Measurements from ENCODE around the gene PLCH1.
"Not testable (repeated sequence)": the region's sequence is repeated elsewhere in the genome, so short reads cannot be mapped to it uniquely, and the experiment has no call there.

Gene PLCH1

GRCh38 chr3:155635056-155635455 is 109.8 kb downstream of the PLCH1 start:
- no peaks in the 10 kb centered on the region for H3K36me3 ChIP-seq (ENCODE audit: control insufficient read depth in 1 of 2, insufficient read depth in 2 of 2, low read length in 2 of 2)
- H3K27me3 ChIP-seq (ENCODE audit: control insufficient read depth in 1 of 2, insufficient read depth in 2 of 2, low read length in 2 of 2) = no peaks in the 10 kb centered on the region
- no peaks in the 10 kb centered on the region for H3K9me3 ChIP-seq (ENCODE audit: control insufficient read depth in 1 of 2, low read length in 2 of 2)
- H3K4me3 ChIP-seq (ENCODE audit: low read depth in 1 of 2, low read length in 2 of 2) = no peak overlapping the region
- H3K4me1 ChIP-seq (ENCODE audit: control insufficient read depth in 1 of 2, insufficient read depth in 2 of 2, low read length in 2 of 2) = no peaks in the 10 kb centered on the region
- no peak overlapping the region for H3K9ac ChIP-seq (ENCODE audit: low read depth in 1 of 2, low read length in 2 of 2)
- H3K27ac ChIP-seq (ENCODE audit: low read depth, low read length) = no peak overlapping the region

GRCh38 chr3:155634121-155634719 is 110.7 kb downstream of the PLCH1 start:
- Histone ChIP-seq H3K9ac (ENCODE audit: low read depth in 1 of 2, low read length in 2 of 2) (no peak overlapping the region), H3K9me3 (ENCODE audit: control insufficient read depth in 1 of 2, low read length in 2 of 2) (no peaks in the 10 kb centered on the region), H3K27ac (ENCODE audit: low read depth, low read length) (no peak overlapping the region), H3K27me3 (ENCODE audit: control insufficient read depth in 1 of 2, insufficient read depth in 2 of 2, low read length in 2 of 2) (no peaks in the 10 kb centered on the region), H3K4me3 (ENCODE audit: low read depth in 1 of 2, low read length in 2 of 2) (no peak overlapping the region), H3K4me1 (ENCODE audit: control insufficient read depth in 1 of 2, insufficient read depth in 2 of 2, low read length in 2 of 2) (no peaks in the 10 kb centered on the region), H3K36me3 (ENCODE audit: control insufficient read depth in 1 of 2, insufficient read depth in 2 of 2, low read length in 2 of 2) (no peaks in the 10 kb centered on the region)

GRCh38 chr3:155631323-155632019 is 113.4 kb downstream of the PLCH1 start:
- no peak overlapping the region for H3K4me3 ChIP-seq (ENCODE audit: low read depth in 1 of 2, low read length in 2 of 2)
- no peaks in the 10 kb centered on the region for H3K9me3 ChIP-seq (ENCODE audit: control insufficient read depth in 1 of 2, low read length in 2 of 2)
- H3K27me3 ChIP-seq (ENCODE audit: control insufficient read depth in 1 of 2, insufficient read depth in 2 of 2, low read length in 2 of 2) = no peaks in the 10 kb centered on the region
- H3K36me3 ChIP-seq (ENCODE audit: control insufficient read depth in 1 of 2, insufficient read depth in 2 of 2, low read length in 2 of 2) = no peaks in the 10 kb centered on the region
- H3K4me1 ChIP-seq (ENCODE audit: control insufficient read depth in 1 of 2, insufficient read depth in 2 of 2, low read length in 2 of 2) = no peaks in the 10 kb centered on the region
- H3K9ac ChIP-seq (ENCODE audit: low read depth in 1 of 2, low read length in 2 of 2) = no peak overlapping the region
- H3K27ac ChIP-seq (ENCODE audit: low read depth, low read length) = no peak overlapping the region

DNA sequence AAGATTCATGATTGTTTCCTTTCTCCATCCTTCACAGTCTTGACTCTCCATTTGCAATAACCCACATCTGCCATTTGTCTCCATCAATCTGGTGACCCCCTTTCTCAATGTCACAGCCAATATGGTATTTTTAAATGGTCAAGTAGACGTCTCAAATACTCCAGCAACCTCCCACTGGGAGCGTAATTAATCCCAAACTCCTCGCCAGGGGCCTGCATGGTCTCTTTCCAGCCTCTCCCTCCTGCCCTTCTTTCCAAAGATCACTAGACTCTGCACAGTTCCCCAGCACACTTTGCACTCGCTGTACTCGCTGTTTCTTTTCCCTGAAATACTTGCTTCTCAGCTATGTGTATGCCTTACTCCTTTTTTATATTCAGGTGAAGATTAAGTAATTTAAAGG is 115.3 kb downstream of the PLCH1 start:
- Histone ChIP-seq H3K27me3 (ENCODE audit: control insufficient read depth in 1 of 2, insufficient read depth in 2 of 2, low read length in 2 of 2) (no peaks in the 10 kb centered on the region), H3K4me3 (ENCODE audit: low read depth in 1 of 2, low read length in 2 of 2) (no peak overlapping the region), H3K27ac (ENCODE audit: low read depth, low read length) (no peak overlapping the region), H3K9ac (ENCODE audit: low read depth in 1 of 2, low read length in 2 of 2) (no peak overlapping the region), H3K36me3 (ENCODE audit: control insufficient read depth in 1 of 2, insufficient read depth in 2 of 2, low read length in 2 of 2) (no peaks in the 10 kb centered on the region), H3K4me1 (ENCODE audit: control insufficient read depth in 1 of 2, insufficient read depth in 2 of 2, low read length in 2 of 2) (no peaks in the 10 kb centered on the region), H3K9me3 (ENCODE audit: control insufficient read depth in 1 of 2, low read length in 2 of 2) (no peaks in the 10 kb centered on the region)

GRCh38 chr3:155629056-155629455 is 115.8 kb downstream of the PLCH1 start:
- Histone ChIP-seq H3K4me1 (ENCODE audit: control insufficient read depth in 1 of 2, insufficient read depth in 2 of 2, low read length in 2 of 2) (no peaks in the 10 kb centered on the region), H3K27me3 (ENCODE audit: control insufficient read depth in 1 of 2, insufficient read depth in 2 of 2, low read length in 2 of 2) (no peaks in the 10 kb centered on the region), H3K36me3 (ENCODE audit: control insufficient read depth in 1 of 2, insufficient read depth in 2 of 2, low read length in 2 of 2) (no peaks in the 10 kb centered on the region), H3K9ac (ENCODE audit: low read depth in 1 of 2, low read length in 2 of 2) (no peak overlapping the region), H3K4me3 (ENCODE audit: low read depth in 1 of 2, low read length in 2 of 2) (no peak overlapping the region), H3K27ac (ENCODE audit: low read depth, low read length) (no peak overlapping the region), H3K9me3 (ENCODE audit: control insufficient read depth in 1 of 2, low read length in 2 of 2) (no peaks in the 10 kb centered on the region)

DNA sequence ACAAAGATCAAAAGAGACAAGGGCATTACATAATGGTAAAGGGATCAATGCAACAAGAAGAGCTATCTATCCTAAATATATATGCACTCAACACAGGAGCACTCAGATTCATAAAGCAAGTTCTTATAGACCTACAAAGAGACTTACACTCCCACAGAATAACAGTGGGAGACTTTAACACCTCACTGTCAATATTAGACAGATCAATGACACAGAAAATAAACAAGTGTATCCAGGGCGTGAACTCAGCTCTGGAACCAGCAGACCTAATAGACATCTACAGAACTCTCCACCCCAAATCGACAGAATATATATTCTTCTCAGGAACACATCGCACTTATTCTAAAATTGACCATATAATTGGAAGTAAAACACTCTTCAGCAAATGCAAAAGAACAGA is 122.2 kb downstream of the PLCH1 start:
- not testable (repeated sequence) for H3K9ac ChIP-seq (ENCODE audit: low read depth in 1 of 2, low read length in 2 of 2); H3K27me3 ChIP-seq (ENCODE audit: control insufficient read depth in 1 of 2, insufficient read depth in 2 of 2, low read length in 2 of 2); H3K4me1 ChIP-seq (ENCODE audit: control insufficient read depth in 1 of 2, insufficient read depth in 2 of 2, low read length in 2 of 2); H3K4me3 ChIP-seq (ENCODE audit: low read depth in 1 of 2, low read length in 2 of 2); H3K36me3 ChIP-seq (ENCODE audit: control insufficient read depth in 1 of 2, insufficient read depth in 2 of 2, low read length in 2 of 2); H3K27ac ChIP-seq (ENCODE audit: low read depth, low read length); H3K9me3 ChIP-seq (ENCODE audit: control insufficient read depth in 1 of 2, low read length in 2 of 2)

- not testable (repeated sequence) for H3K36me3 ChIP-seq (ENCODE audit: control insufficient read depth in 1 of 2, insufficient read depth in 2 of 2, low read length in 2 of 2); H3K27ac ChIP-seq (ENCODE audit: low read depth, low read length); H3K4me3 ChIP-seq (ENCODE audit: low read depth in 1 of 2, low read length in 2 of 2); H3K9ac ChIP-seq (ENCODE audit: low read depth in 1 of 2, low read length in 2 of 2); H3K4me1 ChIP-seq (ENCODE audit: control insufficient read depth in 1 of 2, insufficient read depth in 2 of 2, low read length in 2 of 2); H3K9me3 ChIP-seq (ENCODE audit: control insufficient read depth in 1 of 2, low read length in 2 of 2); H3K27me3 ChIP-seq (ENCODE audit: control insufficient read depth in 1 of 2, insufficient read depth in 2 of 2, low read length in 2 of 2)
Observed at GRCh38 chr3:155620552-155620951, 124.3 kb downstream of the PLCH1 start.

DNA sequence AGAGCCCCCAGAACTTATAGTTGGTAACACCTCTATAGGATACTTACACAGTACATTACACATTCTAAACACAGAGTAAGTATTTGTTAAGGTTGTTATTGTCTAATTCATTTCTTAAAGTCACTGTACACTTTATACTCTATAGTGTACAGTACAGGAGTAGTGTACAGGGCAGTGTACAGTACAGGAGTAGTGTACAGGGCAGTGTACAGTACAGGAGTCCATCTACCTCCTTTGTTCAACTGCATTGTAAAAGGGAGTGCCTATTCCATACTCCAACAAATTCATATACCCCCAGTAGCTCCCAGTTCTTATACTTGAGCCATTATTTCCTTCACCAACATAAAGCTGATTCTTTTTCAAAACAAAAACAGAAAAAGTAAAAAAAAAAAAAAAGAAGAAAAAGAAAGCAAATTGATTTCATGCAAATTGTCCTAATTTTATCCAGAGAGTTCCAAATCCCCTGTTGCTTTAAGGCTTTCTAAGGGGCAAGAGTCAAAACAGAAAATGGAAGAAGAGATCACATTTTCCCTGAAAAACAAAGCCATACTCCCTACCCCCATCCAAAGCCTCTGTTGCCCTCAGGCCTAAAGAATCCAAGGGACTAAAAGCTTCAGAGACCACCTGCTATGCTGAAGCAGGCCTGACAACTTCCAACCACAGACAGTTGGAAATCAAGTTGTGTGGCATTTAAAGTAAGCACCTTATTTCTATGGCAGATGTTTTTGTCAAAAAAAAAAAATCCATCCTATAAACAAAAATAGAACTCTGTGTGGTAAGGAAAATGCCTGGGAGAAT is 125.6 kb downstream of the PLCH1 start:
- Histone ChIP-seq H3K36me3 (ENCODE audit: control insufficient read depth in 1 of 2, insufficient read depth in 2 of 2, low read length in 2 of 2) (no peaks in the 10 kb centered on the region), H3K4me3 (ENCODE audit: low read depth in 1 of 2, low read length in 2 of 2) (no peak overlapping the region), H3K27ac (ENCODE audit: low read depth, low read length) (no peak overlapping the region), H3K27me3 (ENCODE audit: control insufficient read depth in 1 of 2, insufficient read depth in 2 of 2, low read length in 2 of 2) (no peaks in the 10 kb centered on the region), H3K9me3 (ENCODE audit: control insufficient read depth in 1 of 2, low read length in 2 of 2) (peaks cover 0 to 4% of the 10 kb centered on the region in 2 donors), H3K9ac (ENCODE audit: low read depth in 1 of 2, low read length in 2 of 2) (no peak overlapping the region), H3K4me1 (ENCODE audit: control insufficient read depth in 1 of 2, insufficient read depth in 2 of 2, low read length in 2 of 2) (no peaks in the 10 kb centered on the region)

DNA sequence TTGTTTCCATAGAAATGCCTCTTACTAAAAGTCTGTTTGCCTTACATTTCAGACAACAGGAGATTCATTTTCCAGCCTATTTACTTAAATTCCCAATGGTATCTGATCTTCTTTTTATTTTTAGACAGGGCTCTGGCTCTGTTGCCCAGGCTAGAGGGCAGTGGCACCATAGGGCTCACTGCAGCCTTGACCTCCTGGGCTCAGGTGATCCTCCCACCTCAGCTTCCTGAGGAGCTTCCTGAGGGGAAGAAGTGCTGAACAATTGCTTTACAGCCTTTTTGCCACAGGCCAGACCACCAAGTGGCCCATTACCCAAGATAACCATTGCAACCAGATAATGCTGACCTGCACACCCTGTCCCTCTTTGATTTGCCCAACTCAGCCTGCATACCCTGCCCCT is 126.3 kb downstream of the PLCH1 start:
- peaks cover 0 to 4% of the 10 kb centered on the region in 2 donors for H3K9me3 ChIP-seq (ENCODE audit: control insufficient read depth in 1 of 2, low read length in 2 of 2)
- H3K27ac ChIP-seq (ENCODE audit: low read depth, low read length) = no peak overlapping the region
- H3K36me3 ChIP-seq (ENCODE audit: control insufficient read depth in 1 of 2, insufficient read depth in 2 of 2, low read length in 2 of 2) = no peaks in the 10 kb centered on the region
- H3K9ac ChIP-seq (ENCODE audit: low read depth in 1 of 2, low read length in 2 of 2) = no peak overlapping the region
- no peaks in the 10 kb centered on the region for H3K4me1 ChIP-seq (ENCODE audit: control insufficient read depth in 1 of 2, insufficient read depth in 2 of 2, low read length in 2 of 2)
- no peak overlapping the region for H3K4me3 ChIP-seq (ENCODE audit: low read depth in 1 of 2, low read length in 2 of 2)
- H3K27me3 ChIP-seq (ENCODE audit: control insufficient read depth in 1 of 2, insufficient read depth in 2 of 2, low read length in 2 of 2) = no peaks in the 10 kb centered on the region

- H3K9ac ChIP-seq (ENCODE audit: low read depth in 1 of 2, low read length in 2 of 2) = no peak overlapping the region
- no peak overlapping the region for H3K4me3 ChIP-seq (ENCODE audit: low read depth in 1 of 2, low read length in 2 of 2)
- H3K27me3 ChIP-seq (ENCODE audit: control insufficient read depth in 1 of 2, insufficient read depth in 2 of 2, low read length in 2 of 2) = no peaks in the 10 kb centered on the region
- H3K36me3 ChIP-seq (ENCODE audit: control insufficient read depth in 1 of 2, insufficient read depth in 2 of 2, low read length in 2 of 2) = no peaks in the 10 kb centered on the region
- H3K27ac ChIP-seq (ENCODE audit: low read depth, low read length) = no peak overlapping the region
- H3K4me1 ChIP-seq (ENCODE audit: control insufficient read depth in 1 of 2, insufficient read depth in 2 of 2, low read length in 2 of 2) = no peaks in the 10 kb centered on the region
- H3K9me3 ChIP-seq (ENCODE audit: control insufficient read depth in 1 of 2, low read length in 2 of 2) = peaks cover 0 to 4% of the 10 kb centered on the region in 2 donors
Observed at GRCh38 chr3:155617346-155617925, 127.4 kb downstream of the PLCH1 start.

All from duodenal mucosa (tissue), 2 donors.